Colonic mucosa (tissue), 4 donors: ENCODE results near the gene KLF7. TPM values are rescaled to one million over a fixed set of nuclear protein-coding genes. Genes with fewer than 3 reads are reported as not detected.

Source experiments
- DNase-seq: peaks from one replicate; pipeline ENCODE4 v3.0.0-alpha.2; 2020
- H3K27ac ChIP-seq: fragments of 200-600 bp; one replicate; pipeline ENCODE4 v1.8.0; 2021
- H3K27me3 ChIP-seq: fragments of 200-600 bp; one replicate; pipeline ENCODE4 v1.8.0; 2021
- H3K36me3 ChIP-seq: fragments of 200-600 bp; one replicate; pipeline ENCODE4 v1.8.0; 2021
- H3K4me1 ChIP-seq: fragments of 200-600 bp; one replicate; pipeline ENCODE4 v1.8.0; 2021; ENCODE audit warnings: mild to moderate bottlenecking
- H3K4me3 ChIP-seq: fragments of 200-600 bp; one replicate; pipeline ENCODE4 v1.8.0; 2021
- H3K9ac ChIP-seq, 2 donors: one replicate each; pipeline ENCODE4 v1.7.0; 2013; ENCODE audit warnings: control low read depth in 2 of 2, low read depth in 2 of 2, low read length in 2 of 2
- H3K9me3 ChIP-seq: fragments of 200-600 bp; one replicate; pipeline ENCODE4 v1.8.0; 2021
- CTCF ChIP-seq: fragments of 200-600 bp; IDR thresholded peaks from one replicate; pipeline ENCODE4 v1.8.0; 2022; ENCODE audit warnings: antibody characterized with exemption, mild to moderate bottlenecking
- intact Hi-C: fragments of 100-400 bp; cut with DNase I; formaldehyde crosslinking; loops from one replicate; pipeline ENCODE4 v1.14.1; 2022
- total RNA-seq, 2 donors: library from RNA; stranded (reverse); fragmentation: NEBNext Ultra II Directional in 1 of 2; extraction: Animal tissue kit (Norgen Biotek cat#: 25700) in 1 of 2; gene quantifications; one replicate each; pipeline ENCODE4 v1.2.1, GENCODE V29; 2021
- donor health status: healthy.
- donor health status: DM: no; HTN: no; CAD: no.
- donor health status: DM: no; HTN: no; CAD: no.

The KLF7 gene
- total RNA-seq, 2 donors from 2014 or later = 4.7 to 12.9 TPM

- Histone ChIP-seq H3K36me3 (no peaks in the 10 kb centered on the region), H3K9me3 (no peaks in the 10 kb centered on the region), H3K4me1 (no peaks in the 10 kb centered on the region), H3K9ac (no peak overlapping the region), H3K27me3 (no peaks in the 10 kb centered on the region), H3K27ac (no peak overlapping the region), H3K4me3 (no peak overlapping the region)
- intact Hi-C loops = no loop called here
- no peak for TF ChIP-seq CTCF
- no peak for DNase-seq
These were observed 78.5 kb downstream of the KLF7 start for GRCh38 chr2:207087046-207087902.

- H3K36me3 ChIP-seq = no peaks in the 10 kb centered on the region
- intact Hi-C loops = no loop called here
- no peak for DNase-seq
- H3K4me1 ChIP-seq = no peaks in the 10 kb centered on the region
- no peak overlapping the region for H3K9ac ChIP-seq
- TF ChIP-seq CTCF = no peak
- no peaks in the 10 kb centered on the region for H3K27me3 ChIP-seq
- H3K9me3 ChIP-seq = no peaks in the 10 kb centered on the region
- H3K4me3 ChIP-seq = no peak overlapping the region
- H3K27ac ChIP-seq = no peak overlapping the region
These were observed 79.6 kb downstream of the KLF7 start for GRCh38 chr2:207086136-207086535.

GRCh38 chr2:207085110-207085509 lies 80.6 kb downstream of the KLF7 start:
- H3K4me3 ChIP-seq = no peak overlapping the region
- H3K27me3 ChIP-seq = no peaks in the 10 kb centered on the region
- intact Hi-C loops = no loop called here
- no peaks in the 10 kb centered on the region for H3K36me3 ChIP-seq
- H3K27ac ChIP-seq = no peak overlapping the region
- H3K9me3 ChIP-seq = no peaks in the 10 kb centered on the region
- H3K9ac ChIP-seq = no peak overlapping the region
- DNase-seq = no peak
- no peaks in the 10 kb centered on the region for H3K4me1 ChIP-seq
- no peak for TF ChIP-seq CTCF

- H3K27ac ChIP-seq = no peak overlapping the region
- no peak overlapping the region for H3K9ac ChIP-seq
- TF ChIP-seq CTCF = no peak
- no peak overlapping the region for H3K4me3 ChIP-seq
- intact Hi-C loops = no loop called here
- no peaks in the 10 kb centered on the region for H3K9me3 ChIP-seq
- no peaks in the 10 kb centered on the region for H3K4me1 ChIP-seq
- H3K27me3 ChIP-seq = no peaks in the 10 kb centered on the region
- H3K36me3 ChIP-seq = no peaks in the 10 kb centered on the region
- DNase-seq = no peak
These were observed 82.2 kb downstream of the KLF7 start for GRCh38 chr2:207083361-207084110.

- DNase-seq = no peak
- no peak overlapping the region for H3K4me3 ChIP-seq
- intact Hi-C loops = no loop called here
- H3K9ac ChIP-seq = no peak overlapping the region
- H3K4me1 ChIP-seq = no peaks in the 10 kb centered on the region
- no peak overlapping the region for H3K27ac ChIP-seq
- no peaks in the 10 kb centered on the region for H3K27me3 ChIP-seq
- no peaks in the 10 kb centered on the region for H3K36me3 ChIP-seq
- no peaks in the 10 kb centered on the region for H3K9me3 ChIP-seq
- TF ChIP-seq CTCF = no peak
These were observed 83.1 kb downstream of the KLF7 start for GRCh38 chr2:207082619-207083018.
